ENCODE measurements around the gene UBE2Q1. TPM values are rescaled to one million over a fixed set of nuclear protein-coding genes. Genes with fewer than 3 reads are reported as not detected.

Gene UBE2Q1
- total RNA-seq, 1 experiment from 2014 or later: 55.8 TPM

DNA sequence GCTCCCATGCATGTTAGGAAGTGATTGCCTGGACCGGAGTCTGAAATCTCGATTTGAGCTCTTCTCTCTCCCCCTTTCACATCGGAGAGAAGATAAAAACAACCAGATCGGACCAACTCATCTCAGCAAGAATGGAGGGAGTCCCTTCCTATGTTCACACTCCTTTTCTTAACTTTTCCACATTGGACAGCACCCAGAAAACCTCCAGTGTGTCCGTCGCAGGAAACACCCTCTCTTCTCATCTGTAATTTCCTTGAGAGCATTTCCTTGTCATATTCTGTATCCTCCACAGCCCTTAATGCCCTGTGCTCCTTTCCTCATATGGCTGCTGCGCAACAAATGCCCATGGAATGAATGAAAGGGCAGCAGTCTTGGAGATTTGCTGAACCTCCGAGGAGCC, 57.9 kb downstream of the UBE2Q1 start:
- H3K36me3 ChIP-seq: no peaks in the 10 kb centered on the region
- H3K9me3 ChIP-seq (replicated peaks): peaks cover 12% of the 10 kb centered on the region
- H3K4me3 ChIP-seq: no peak overlapping the region
- no peak overlapping the region for H3K27ac ChIP-seq
- DNase-seq (ENCODE audit: low read depth in 1 of 2, low spot score in 2 of 2): no peak
- H3K27me3 ChIP-seq (replicated peaks): peaks cover 89% of the 10 kb centered on the region
- H3K4me1 ChIP-seq (replicated peaks): peaks cover 8% of the 10 kb centered on the region

DNA sequence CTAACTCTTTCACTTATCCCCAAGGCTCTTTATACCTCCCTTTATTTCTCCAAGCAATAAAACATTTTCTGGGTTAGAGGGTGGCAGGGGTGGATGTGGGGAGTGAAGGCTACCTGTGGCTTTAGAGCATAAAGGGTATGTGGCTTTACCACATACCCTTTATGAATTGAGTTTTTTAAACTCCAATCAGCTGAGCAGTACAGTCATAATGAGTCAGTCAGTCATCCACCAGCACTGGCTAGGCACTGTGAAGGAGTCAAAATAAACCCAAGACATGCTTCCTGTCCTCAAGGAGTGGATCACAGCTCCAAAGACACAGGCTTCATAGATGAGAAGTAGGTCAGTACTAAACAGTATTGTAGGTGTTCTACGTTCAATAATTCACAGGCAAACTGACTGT, 59.0 kb downstream of the UBE2Q1 start:
- Histone ChIP-seq H3K4me1 (replicated peaks) (peaks cover 8% of the 10 kb centered on the region), H3K27ac (no peak overlapping the region), H3K4me3 (no peak overlapping the region), H3K9me3 (replicated peaks) (peaks cover 12% of the 10 kb centered on the region), H3K36me3 (no peaks in the 10 kb centered on the region), H3K27me3 (replicated peaks) (peaks cover 93% of the 10 kb centered on the region)
- no peak for DNase-seq (ENCODE audit: low read depth in 1 of 2, low spot score in 2 of 2)

Other genes starting within 250 kb of the UBE2Q1 start
- not detected in 2 replicates for gene AQP10, start 237.6 kb downstream of the UBE2Q1 start, total RNA-seq (2014; rRNA removed; shearing (Covaris generic))
- gene ATP8B2, start 233.1 kb downstream of the UBE2Q1 start, total RNA-seq (2014; rRNA removed; shearing (Covaris generic)): 36.9 and 77.8 TPM in 2 replicates
- 22.4 and 32.6 TPM in 2 replicates for gene IL6R, start 153.3 kb downstream of the UBE2Q1 start, total RNA-seq (2014; rRNA removed; shearing (Covaris generic))
- gene TDRD10, start 56.4 kb downstream of the UBE2Q1 start, total RNA-seq (2014; rRNA removed; shearing (Covaris generic)): not detected in 2 replicates
- not detected in 2 replicates for gene SHE, start 56.2 kb downstream of the UBE2Q1 start, total RNA-seq (2014; rRNA removed; shearing (Covaris generic))
- not detected in 2 replicates for gene CHRNB2, start 9.1 kb upstream of the UBE2Q1 start, total RNA-seq (2014; rRNA removed; shearing (Covaris generic))
- gene ADAR, start 49.5 kb upstream of the UBE2Q1 start, total RNA-seq (2014; rRNA removed; shearing (Covaris generic)): 54.4 and 82.6 TPM in 2 replicates